Mesendoderm (in vitro differentiated cells): ENCODE results near the gene CAMTA1.

ENCODE experiments used
- DNase-seq: peaks from one replicate; pipeline ENCODE4 v3.0.0; 2013
- H2AK5ac ChIP-seq: 2 replicates; pipeline ENCODE4 v1.6.1; 2013; ENCODE audit warnings: low read length, inconsistent platforms
- H2BK120ac ChIP-seq: 2 replicates; pipeline ENCODE4 v1.6.1; 2013; ENCODE audit warnings: low read depth, mild to moderate bottlenecking, low read length, moderate library complexity, mixed read lengths
- H2BK15ac ChIP-seq: replicated peaks from 2 replicates; pipeline ENCODE4 v1.6.1; 2013; ENCODE audit warnings: low read depth, mild to moderate bottlenecking, moderate library complexity
- H2BK5ac ChIP-seq: 2 replicates; pipeline ENCODE4 v1.6.1; 2013; ENCODE audit warnings: low read length, inconsistent platforms
- H3K18ac ChIP-seq: 2 replicates; pipeline ENCODE4 v1.6.1; 2013; ENCODE audit warnings: mild to moderate bottlenecking, low read length, mixed read lengths
- H3K23ac ChIP-seq: one replicate; pipeline ENCODE4 v1.6.1; 2013; ENCODE audit warnings: low read length
- H3K27ac ChIP-seq: 2 replicates; pipeline ENCODE4 v1.5.1; 2013; ENCODE audit warnings: low read depth, mild to moderate bottlenecking, inconsistent platforms, low read length, moderate library complexity
- H3K27me3 ChIP-seq: 2 replicates; pipeline ENCODE4 v1.6.1; 2013; ENCODE audit warnings: low read length, control low read depth, mild to moderate bottlenecking, inconsistent platforms; ENCODE audit not compliant: insufficient read depth, poor library complexity
- H3K36me3 ChIP-seq: 2 replicates; pipeline ENCODE4 v1.6.1; 2013; ENCODE audit warnings: low read length, inconsistent platforms; ENCODE audit not compliant: control insufficient read depth, insufficient read depth
- H3K4ac ChIP-seq: one replicate; pipeline ENCODE4 v1.6.1; 2013; ENCODE audit warnings: low read depth, mild to moderate bottlenecking, low read length, moderate library complexity
- H3K4me1 ChIP-seq: 2 replicates; pipeline ENCODE4 v1.6.1; 2013; ENCODE audit warnings: low read depth, low read length, inconsistent platforms; ENCODE audit not compliant: control insufficient read depth
- H3K4me2 ChIP-seq: 2 replicates; pipeline ENCODE4 v1.6.1; 2013; ENCODE audit warnings: low read length
- H3K4me3 ChIP-seq: 2 replicates; pipeline ENCODE4 v1.5.1; 2013; ENCODE audit warnings: mild to moderate bottlenecking, low read length
- H3K56ac ChIP-seq: one replicate; pipeline ENCODE4 v1.6.1; 2013; ENCODE audit warnings: low read length
- H3K79me1 ChIP-seq: 2 replicates; pipeline ENCODE4 v1.6.1; 2013; ENCODE audit warnings: low read length, inconsistent platforms
- H3K79me2 ChIP-seq: 2 replicates; pipeline ENCODE4 v1.6.1; 2013; ENCODE audit warnings: mild to moderate bottlenecking, low read length; ENCODE audit not compliant: control insufficient read depth, insufficient read depth
- H3K9ac ChIP-seq: 2 replicates; pipeline ENCODE4 v1.6.1; 2013; ENCODE audit warnings: low read length, inconsistent platforms
- H4K5ac ChIP-seq: one replicate; pipeline ENCODE4 v1.6.1; 2013; ENCODE audit warnings: low read length
- H4K8ac ChIP-seq: one replicate; pipeline ENCODE4 v1.6.1; 2013; ENCODE audit warnings: low read depth, mild to moderate bottlenecking, control low read depth, low read length, moderate library complexity
- WGBS: extraction: QIAGEN DNeasy Blood & Tissue Kit; methylation state at CpG from one replicate; pipeline ENCODE4 v1.1.7; 2013; ENCODE audit warnings: low lambda C conversion rate, missing lambda C conversion rate; ENCODE audit not compliant: insufficient coverage; ENCODE audit errors: extremely low coverage; 5-methylcytosine and 5-hydroxymethylcytosine counted together

CAMTA1 gene

GRCh38 chr1:7683521-7683920, 898.3 kb downstream of the CAMTA1 start:
- no peak overlapping the region for H3K56ac ChIP-seq
- H3K23ac ChIP-seq, result no peak overlapping the region
- no peak for DNase-seq
- no peak overlapping the region for H3K4ac ChIP-seq
- no peak overlapping the region for H4K5ac ChIP-seq
- no peak overlapping the region for H3K27ac ChIP-seq
- H2BK5ac ChIP-seq, result no peak overlapping the region
- no peaks in the 10 kb centered on the region for H3K27me3 ChIP-seq
- no peak overlapping the region for H2BK120ac ChIP-seq
- H2BK15ac ChIP-seq, result no peak overlapping the region
- no peak overlapping the region for H3K9ac ChIP-seq
- no peak overlapping the region for H3K4me3 ChIP-seq
- H3K79me2 ChIP-seq, result no peaks in the 10 kb centered on the region
- WGBS, result no CpG with 5 or more reads among the region's 15 CpGs
- H4K8ac ChIP-seq, result no peak overlapping the region
- H3K79me1 ChIP-seq, result no peaks in the 10 kb centered on the region
- H3K18ac ChIP-seq, result no peak overlapping the region
- H3K4me1 ChIP-seq, result no peaks in the 10 kb centered on the region
- no peak overlapping the region for H3K4me2 ChIP-seq
- H3K36me3 ChIP-seq, result no peaks in the 10 kb centered on the region
- no peak overlapping the region for H2AK5ac ChIP-seq

GRCh38 chr1:7684132-7684531, 898.9 kb downstream of the CAMTA1 start:
- no peak overlapping the region for H3K4me2 ChIP-seq
- H3K27ac ChIP-seq, result no peak overlapping the region
- H3K4me1 ChIP-seq, result no peaks in the 10 kb centered on the region
- H2BK15ac ChIP-seq, result no peak overlapping the region
- H3K4ac ChIP-seq, result no peak overlapping the region
- no peak overlapping the region for H4K8ac ChIP-seq
- no CpG with 5 or more reads among the region's 8 CpGs for WGBS
- no peaks in the 10 kb centered on the region for H3K36me3 ChIP-seq
- DNase-seq, result no peak
- no peak overlapping the region for H3K23ac ChIP-seq
- no peak overlapping the region for H4K5ac ChIP-seq
- no peak overlapping the region for H3K18ac ChIP-seq
- H3K4me3 ChIP-seq, result no peak overlapping the region
- no peak overlapping the region for H3K9ac ChIP-seq
- H2BK120ac ChIP-seq, result no peak overlapping the region
- H3K79me2 ChIP-seq, result no peaks in the 10 kb centered on the region
- no peaks in the 10 kb centered on the region for H3K27me3 ChIP-seq
- H3K79me1 ChIP-seq, result no peaks in the 10 kb centered on the region
- H2AK5ac ChIP-seq, result no peak overlapping the region
- H2BK5ac ChIP-seq, result no peak overlapping the region
- H3K56ac ChIP-seq, result no peak overlapping the region

GRCh38 chr1:7684861-7685635, 899.8 kb downstream of the CAMTA1 start:
- H3K27me3 ChIP-seq, result no peaks in the 10 kb centered on the region
- no peak overlapping the region for H2BK5ac ChIP-seq
- no peak overlapping the region for H3K4ac ChIP-seq
- no peaks in the 10 kb centered on the region for H3K4me1 ChIP-seq
- H3K23ac ChIP-seq, result no peak overlapping the region
- H3K18ac ChIP-seq, result no peak overlapping the region
- no peak overlapping the region for H3K56ac ChIP-seq
- H4K5ac ChIP-seq, result no peak overlapping the region
- no CpG with 5 or more reads among the region's 29 CpGs for WGBS
- H3K27ac ChIP-seq, result no peak overlapping the region
- no peak overlapping the region for H3K4me3 ChIP-seq
- DNase-seq, result no peak
- no peak overlapping the region for H4K8ac ChIP-seq
- H3K36me3 ChIP-seq, result no peaks in the 10 kb centered on the region
- no peak overlapping the region for H3K9ac ChIP-seq
- no peak overlapping the region for H3K4me2 ChIP-seq
- no peak overlapping the region for H2BK15ac ChIP-seq
- no peak overlapping the region for H2BK120ac ChIP-seq
- no peaks in the 10 kb centered on the region for H3K79me2 ChIP-seq
- no peaks in the 10 kb centered on the region for H3K79me1 ChIP-seq
- H2AK5ac ChIP-seq, result no peak overlapping the region

GRCh38 chr1:7686301-7686850, 901.1 kb downstream of the CAMTA1 start:
- no peak for DNase-seq
- no peak overlapping the region for H3K9ac ChIP-seq
- H3K4ac ChIP-seq, result no peak overlapping the region
- no peak overlapping the region for H3K4me2 ChIP-seq
- no peak overlapping the region for H2AK5ac ChIP-seq
- H3K27ac ChIP-seq, result no peak overlapping the region
- H2BK15ac ChIP-seq, result no peak overlapping the region
- no peak overlapping the region for H3K18ac ChIP-seq
- no peak overlapping the region for H3K23ac ChIP-seq
- no peak overlapping the region for H4K5ac ChIP-seq
- no peak overlapping the region for H2BK120ac ChIP-seq
- no peaks in the 10 kb centered on the region for H3K27me3 ChIP-seq
- no peaks in the 10 kb centered on the region for H3K36me3 ChIP-seq
- H3K4me3 ChIP-seq, result no peak overlapping the region
- no peaks in the 10 kb centered on the region for H3K4me1 ChIP-seq
- H3K79me2 ChIP-seq, result no peaks in the 10 kb centered on the region
- no peak overlapping the region for H3K56ac ChIP-seq
- no peaks in the 10 kb centered on the region for H3K79me1 ChIP-seq
- H2BK5ac ChIP-seq, result no peak overlapping the region
- no peak overlapping the region for H4K8ac ChIP-seq
- no CpG with 5 or more reads among the region's 16 CpGs for WGBS

- Histone ChIP-seq H3K4me3 (no peak overlapping the region), H3K4ac (no peak overlapping the region), H4K5ac (no peak overlapping the region), H3K36me3 (no peaks in the 10 kb centered on the region), H2BK5ac (no peak overlapping the region), H3K27me3 (no peaks in the 10 kb centered on the region), H2BK120ac (no peak overlapping the region), H3K23ac (no peak overlapping the region), H3K56ac (no peak overlapping the region), H3K4me2 (no peak overlapping the region), H2AK5ac (no peak overlapping the region), H3K4me1 (no peaks in the 10 kb centered on the region), H3K9ac (no peak overlapping the region), H3K27ac (no peak overlapping the region), H4K8ac (no peak overlapping the region), H3K18ac (no peak overlapping the region), H2BK15ac (no peak overlapping the region), H3K79me2 (no peaks in the 10 kb centered on the region), H3K79me1 (no peaks in the 10 kb centered on the region)
- no peak for DNase-seq
- no CpG with 5 or more reads among the region's 9 CpGs for WGBS
Observed at GRCh38 chr1:7687411-7687810, 902.2 kb downstream of the CAMTA1 start.

- no CpG with 5 or more reads among the region's 1 CpG for WGBS
- Histone ChIP-seq H4K5ac (no peak overlapping the region), H2BK5ac (no peak overlapping the region), H3K79me2 (no peaks in the 10 kb centered on the region), H3K23ac (no peak overlapping the region), H3K79me1 (no peaks in the 10 kb centered on the region), H3K4ac (no peak overlapping the region), H3K27ac (no peak overlapping the region), H3K4me1 (no peaks in the 10 kb centered on the region), H3K56ac (no peak overlapping the region), H3K36me3 (no peaks in the 10 kb centered on the region), H3K4me3 (no peak overlapping the region), H3K27me3 (no peaks in the 10 kb centered on the region), H2BK120ac (no peak overlapping the region), H3K4me2 (no peak overlapping the region), H3K9ac (no peak overlapping the region), H2AK5ac (no peak overlapping the region), H4K8ac (no peak overlapping the region), H3K18ac (no peak overlapping the region), H2BK15ac (no peak overlapping the region)
- no peak for DNase-seq
Observed at GRCh38 chr1:7688659-7689058, 903.4 kb downstream of the CAMTA1 start.
